Astrocyte (in vitro differentiated cells and primary cell): ENCODE measurements around the gene PDXK. TPM values are rescaled to one million over a fixed set of nuclear protein-coding genes. Genes with fewer than 3 reads are reported as not detected.

ENCODE experiments used
- DNase-seq: peaks from one replicate; pipeline ENCODE4 v3.0.0-alpha.2; 2010; ENCODE audit warnings: low read depth
- FAIRE-seq: peaks from 2 replicates; lab custom pipeline; 2011; peaks lifted over from hg19 to GRCh38; lab: Jason Lieb, UNC
- H2AFZ ChIP-seq: 2 replicates; pipeline ENCODE4 v1.6.0; 2012; ENCODE audit warnings: low read depth, low read length, inconsistent platforms
- H3K27ac ChIP-seq: 2 replicates; pipeline ENCODE4 v1.5.1; 2011; ENCODE audit warnings: low read depth, low read length, inconsistent platforms
- H3K27me3 ChIP-seq: 2 replicates; pipeline ENCODE4 v1.6.0; 2011; ENCODE audit warnings: low read length, inconsistent platforms; ENCODE audit not compliant: insufficient read depth
- H3K36me3 ChIP-seq: 2 replicates; pipeline ENCODE4 v1.5.1; 2011; ENCODE audit warnings: low read length, inconsistent platforms; ENCODE audit not compliant: insufficient read depth
- H3K4me1 ChIP-seq: 2 replicates; pipeline ENCODE4 v1.5.1; 2011; ENCODE audit warnings: low read length, inconsistent platforms; ENCODE audit not compliant: insufficient read depth
- H3K4me2 ChIP-seq: 2 replicates; pipeline ENCODE4 v1.6.0; 2012; ENCODE audit warnings: low read length, inconsistent platforms
- H3K4me3 ChIP-seq: 2 replicates; pipeline ENCODE4 v1.5.1; 2011; ENCODE audit warnings: low read depth, mild to moderate bottlenecking, low read length, inconsistent platforms; ENCODE audit not compliant: insufficient read depth
- H3K79me2 ChIP-seq: 2 replicates; pipeline ENCODE4 v1.6.0; 2012; ENCODE audit warnings: mild to moderate bottlenecking, low read length, inconsistent platforms; ENCODE audit not compliant: insufficient read depth
- H3K9ac ChIP-seq: 2 replicates; pipeline ENCODE4 v1.6.0; 2012; ENCODE audit warnings: mild to moderate bottlenecking, low read length, inconsistent platforms
- H3K9me3 ChIP-seq: 2 replicates; pipeline ENCODE4 v1.5.1; 2012; ENCODE audit warnings: low read depth, mild to moderate bottlenecking, low read length, inconsistent platforms; ENCODE audit not compliant: insufficient read depth
- H4K20me1 ChIP-seq: 2 replicates; pipeline ENCODE4 v1.6.0; 2012; ENCODE audit warnings: low read length, inconsistent platforms; ENCODE audit not compliant: insufficient read depth
- H3K27ac Mint-ChIP-seq: one replicate; pipeline ENCODE4 v1.8.0; 2021; ENCODE audit warnings: mild to moderate bottlenecking, mixed read lengths; ENCODE audit not compliant: unreplicated experiment
- H3K27me3 Mint-ChIP-seq: one replicate; pipeline ENCODE4 v1.8.0; 2021; ENCODE audit warnings: low read depth, mixed read lengths; ENCODE audit not compliant: unreplicated experiment
- H3K36me3 Mint-ChIP-seq: one replicate; pipeline ENCODE4 v1.8.0; 2021; ENCODE audit warnings: low read depth, mixed read lengths; ENCODE audit not compliant: unreplicated experiment
- H3K4me1 Mint-ChIP-seq: one replicate; pipeline ENCODE4 v1.8.0; 2021; ENCODE audit warnings: low read depth, mixed read lengths; ENCODE audit not compliant: unreplicated experiment
- H3K4me3 Mint-ChIP-seq: one replicate; pipeline ENCODE4 v1.8.0; 2021; ENCODE audit warnings: mild to moderate bottlenecking, moderate library complexity, mixed read lengths; ENCODE audit not compliant: unreplicated experiment
- H3K9me3 Mint-ChIP-seq: one replicate; pipeline ENCODE4 v1.8.0; 2021; ENCODE audit warnings: mild to moderate bottlenecking, mixed read lengths; ENCODE audit not compliant: unreplicated experiment
- CTCF ChIP-seq: IDR thresholded peaks from 2 replicates; pipeline ENCODE4 v1.5.1; 2011; ENCODE audit warnings: low read depth, mild to moderate bottlenecking, inconsistent platforms, low read length, moderate library complexity; ENCODE audit not compliant: insufficient read depth
- EZH2 ChIP-seq: IDR thresholded peaks from 2 replicates; pipeline ENCODE4 v1.6.1; 2012; ENCODE audit warnings: mild to moderate bottlenecking, low read length, inconsistent platforms; ENCODE audit not compliant: insufficient read depth
- total RNA-seq: library from RNA; stranded (reverse); gene quantifications from 2 replicates; pipeline ENCODE4 v1.2.1, GENCODE V29; 2021

The PDXK gene
- total RNA-seq, 1 donor from 2014 or later: 180 TPM

GRCh38 chr21:43726686-43727518 is 8.0 kb downstream of the PDXK start:
- no peaks in the 10 kb centered on the region for H3K9me3 Mint-ChIP-seq
- peaks cover 16% of the 10 kb centered on the region for H3K36me3 Mint-ChIP-seq
- no peaks in the 10 kb centered on the region for H3K27me3 Mint-ChIP-seq
- Histone ChIP-seq H4K20me1 (peaks cover 68% of the 10 kb centered on the region), H3K4me3 (no peak overlapping the region), H3K36me3 (no peaks in the 10 kb centered on the region), H3K4me2 (peak overlapping the region; percentile 97), H2AFZ (no peak overlapping the region), H3K79me2 (peaks cover 63% of the 10 kb centered on the region), H3K27me3 (no peaks in the 10 kb centered on the region), H3K27ac (no peak overlapping the region), H3K9ac (peak overlapping the region; percentile 87), H3K4me1 (peaks cover 30% of the 10 kb centered on the region), H3K9me3 (no peaks in the 10 kb centered on the region)
- no peak overlapping the region for H3K4me3 Mint-ChIP-seq
- peaks cover 38% of the 10 kb centered on the region for H3K4me1 Mint-ChIP-seq
- TF ChIP-seq EZH2 (no peak), CTCF (no peak)
- DNase-seq (no peak), FAIRE-seq (no peak)
- H3K27ac Mint-ChIP-seq: peak overlapping the region; percentile 70

DNA sequence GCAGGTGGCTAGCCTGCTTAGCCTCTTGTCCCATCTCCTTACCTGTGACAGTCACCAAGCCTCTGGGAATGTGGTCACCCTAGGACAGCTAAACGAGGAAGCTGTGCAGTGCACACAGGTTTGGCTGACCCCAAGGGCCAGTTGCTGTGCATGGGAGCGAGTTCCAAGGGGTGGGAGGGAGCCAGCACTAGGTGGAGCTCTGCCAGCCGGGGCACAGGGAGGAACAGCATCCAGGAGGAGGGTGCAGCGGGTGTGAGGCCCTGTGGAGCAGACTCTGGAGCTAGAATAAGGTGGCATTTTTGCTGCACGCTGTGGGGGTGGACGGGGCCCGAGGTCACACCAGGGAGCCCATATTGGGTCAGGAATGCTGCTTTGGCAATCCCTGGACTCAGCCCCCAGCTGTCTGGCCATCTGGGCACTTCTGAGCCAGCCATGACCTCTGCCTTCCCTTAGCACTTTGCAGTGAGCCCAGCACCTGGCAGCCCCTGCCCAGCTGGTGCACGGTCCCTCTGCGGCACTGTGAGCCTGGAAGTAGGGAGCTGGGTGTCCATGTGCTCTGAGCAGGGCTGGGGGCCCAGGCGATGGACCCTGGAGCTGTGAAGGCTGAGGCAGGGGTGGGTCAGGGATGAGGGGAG is 8.7 kb downstream of the PDXK start:
- Histone ChIP-seq H3K4me2 (peak overlapping the region; percentile 97), H3K27ac (peak overlapping the region; percentile 77)

More for the DNA sequence above, 8.7 kb downstream of the PDXK start:
- H3K4me1 Mint-ChIP-seq: peaks cover 42% of the 10 kb centered on the region
- no peaks in the 10 kb centered on the region for H3K36me3 ChIP-seq
- no peak overlapping the region for H3K4me3 Mint-ChIP-seq
- peak overlapping the region; percentile 98 for H3K27ac Mint-ChIP-seq
- H3K27me3 ChIP-seq: no peaks in the 10 kb centered on the region
- no peaks in the 10 kb centered on the region for H3K27me3 Mint-ChIP-seq
- H3K9me3 ChIP-seq: no peaks in the 10 kb centered on the region
- H4K20me1 ChIP-seq: peaks cover 67% of the 10 kb centered on the region
- DNase-seq (no peak), FAIRE-seq (no peak)
- peaks cover 37% of the 10 kb centered on the region for H3K4me1 ChIP-seq
- no peaks in the 10 kb centered on the region for H3K9me3 Mint-ChIP-seq
- TF ChIP-seq EZH2 (no peak), CTCF (no peak)
- H3K36me3 Mint-ChIP-seq: peaks cover 14% of the 10 kb centered on the region
- H3K9ac ChIP-seq: peak overlapping the region; percentile 87
- no peak overlapping the region for H2AFZ ChIP-seq
- peaks cover 62% of the 10 kb centered on the region for H3K79me2 ChIP-seq
- H3K4me3 ChIP-seq: peak overlapping the region; percentile 27
